Loucy (cell line): ENCODE measurements around the gene NRARP.

Source experiments
- H2AFZ ChIP-seq: fragments of 200-600 bp; sonication (generic); 2 replicates; pipeline ENCODE4 v1.6.0; 2016; ENCODE audit warnings: antibody characterized with exemption, mild to moderate bottlenecking, low read length, moderate library complexity
- H3F3A ChIP-seq: fragments of 200-600 bp; 2 replicates; pipeline ENCODE4 v1.6.0; 2016; ENCODE audit warnings: antibody characterized with exemption, low read depth, mild to moderate bottlenecking
- H3K27me3 ChIP-seq: fragments of 200-600 bp; sonication (generic); 2 replicates; pipeline ENCODE4 v1.6.1; 2014; ENCODE audit warnings: low read length, mild to moderate bottlenecking; ENCODE audit not compliant: insufficient read depth, poor library complexity, severe bottlenecking
- H3K36me3 ChIP-seq: fragments of 200-600 bp; sonication (generic); 2 replicates; pipeline ENCODE4 v1.6.1; 2016; ENCODE audit warnings: low read length; ENCODE audit not compliant: insufficient read depth
- H3K4me1 ChIP-seq: fragments of 200-600 bp; sonication (generic); 2 replicates; pipeline ENCODE4 v1.5.1; 2014; ENCODE audit warnings: low read length, mild to moderate bottlenecking; ENCODE audit not compliant: insufficient read depth, poor library complexity, severe bottlenecking
- H3K4me2 ChIP-seq: fragments of 200-600 bp; sonication (generic); 2 replicates; pipeline ENCODE4 v1.6.0; 2014; ENCODE audit warnings: antibody characterized with exemption, low read length, low read depth, mild to moderate bottlenecking; ENCODE audit not compliant: poor library complexity, severe bottlenecking
- H3K4me3 ChIP-seq: fragments of 200-600 bp; sonication (generic); 2 replicates; pipeline ENCODE4 v1.5.1; 2014; ENCODE audit warnings: low read length, mild to moderate bottlenecking, mixed read lengths; ENCODE audit not compliant: poor library complexity, severe bottlenecking
- H3K79me2 ChIP-seq: fragments of 200-600 bp; sonication (generic); 2 replicates; pipeline ENCODE4 v1.6.1; 2014; ENCODE audit warnings: low read length; ENCODE audit not compliant: insufficient read depth
- H3K9ac ChIP-seq: fragments of 200-600 bp; sonication (generic); 2 replicates; pipeline ENCODE4 v1.6.0; 2014; ENCODE audit warnings: mild to moderate bottlenecking, low read depth, low read length, moderate library complexity; ENCODE audit not compliant: poor library complexity, severe bottlenecking
- H3K9me2 ChIP-seq: fragments of 200-600 bp; sonication (generic); replicated peaks from 2 replicates; pipeline ENCODE4 v1.6.1; 2016; ENCODE audit warnings: low read depth, low read length, mixed read lengths
- H3K9me3 ChIP-seq: fragments of 200-600 bp; sonication (generic); 2 replicates; pipeline ENCODE4 v1.6.1; 2014; ENCODE audit warnings: mild to moderate bottlenecking, antibody characterized with exemption, low read length, low read depth; ENCODE audit not compliant: insufficient read depth
- H4K20me1 ChIP-seq: fragments of 200-600 bp; sonication (generic); 2 replicates; pipeline ENCODE4 v1.6.0; 2014; ENCODE audit warnings: antibody characterized with exemption, low read length, mild to moderate bottlenecking; ENCODE audit not compliant: insufficient read depth, poor library complexity, severe bottlenecking
- CTCF ChIP-seq: fragments of 200-600 bp; sonication (generic); conservative IDR thresholded peaks from 2 replicates; pipeline ENCODE4 v1.5.1; 2014; ENCODE audit warnings: mild to moderate bottlenecking, antibody characterized with exemption, low read length
- EZH2phosphoT487 ChIP-seq: fragments of 200-600 bp; IDR thresholded peaks from 2 replicates; pipeline ENCODE4 v1.6.1; 2018; ENCODE audit warnings: antibody characterized with exemption, mild to moderate bottlenecking, moderate library complexity, borderline replicate concordance

NRARP gene

GRCh38 chr9:137301081-137301947, 757 bp downstream of the NRARP start:
- no peaks in the 10 kb centered on the region for H4K20me1 ChIP-seq
- TF ChIP-seq CTCF (no peak), EZH2phosphoT487 (no peak)
- H3K9me3 ChIP-seq = no peaks in the 10 kb centered on the region
- no peaks in the 10 kb centered on the region for H3K9me2 ChIP-seq
- H3K4me3 ChIP-seq = no peak overlapping the region
- H3K36me3 ChIP-seq = no peaks in the 10 kb centered on the region
- H3K27me3 ChIP-seq = no peaks in the 10 kb centered on the region
- no peaks in the 10 kb centered on the region for H3K4me1 ChIP-seq
- no peak overlapping the region for H3K9ac ChIP-seq
- H3K4me2 ChIP-seq = no peak overlapping the region
- H3F3A ChIP-seq = no peaks in the 10 kb centered on the region
- no peak overlapping the region for H2AFZ ChIP-seq
- H3K79me2 ChIP-seq = no peaks in the 10 kb centered on the region

- Histone ChIP-seq H2AFZ (no peak overlapping the region), H3K4me3 (no peak overlapping the region), H3K9me3 (no peaks in the 10 kb centered on the region), H4K20me1 (no peaks in the 10 kb centered on the region), H3K9ac (no peak overlapping the region), H3K4me2 (no peak overlapping the region), H3F3A (no peaks in the 10 kb centered on the region), H3K36me3 (no peaks in the 10 kb centered on the region), H3K79me2 (no peaks in the 10 kb centered on the region), H3K27me3 (no peaks in the 10 kb centered on the region), H3K9me2 (no peaks in the 10 kb centered on the region), H3K4me1 (no peaks in the 10 kb centered on the region)
- TF ChIP-seq CTCF (no peak), EZH2phosphoT487 (no peak)
Measured at GRCh38 chr9:137300567-137301080, 1.4 kb downstream of the NRARP start.

- no peak for TF ChIP-seq CTCF
- TF ChIP-seq EZH2phosphoT487 = no peak
- Histone ChIP-seq H3K4me1 (no peaks in the 10 kb centered on the region), H4K20me1 (no peaks in the 10 kb centered on the region), H3K4me3 (no peak overlapping the region), H3F3A (no peaks in the 10 kb centered on the region), H3K79me2 (no peaks in the 10 kb centered on the region), H2AFZ (no peak overlapping the region), H3K9me2 (no peaks in the 10 kb centered on the region), H3K36me3 (no peaks in the 10 kb centered on the region), H3K9me3 (no peaks in the 10 kb centered on the region), H3K4me2 (no peak overlapping the region), H3K27me3 (no peaks in the 10 kb centered on the region), H3K9ac (no peak overlapping the region)
Measured at GRCh38 chr9:137299938-137300337, 2.1 kb downstream of the NRARP start.
